IPS-20b (cell line): ENCODE results near the gene CCBE1.
A peak's percentile ranks its signal among the peaks of the same experiment; 100 is the strongest.
"Not testable (repeated sequence)": the region's sequence is repeated elsewhere in the genome, so short reads cannot be mapped to it uniquely, and the experiment has no call there.

Source experiments
- H3K27ac ChIP-seq: one replicate; pipeline ENCODE4 v1.5.1; 2013; ENCODE audit warnings: low read length
- H3K27me3 ChIP-seq: 2 replicates; pipeline ENCODE4 v1.6.1; 2013; ENCODE audit warnings: mild to moderate bottlenecking, low read length, inconsistent platforms; ENCODE audit not compliant: insufficient read depth
- H3K36me3 ChIP-seq: 2 replicates; pipeline ENCODE4 v1.6.1; 2013; ENCODE audit warnings: low read depth, mild to moderate bottlenecking, inconsistent platforms, low read length, moderate library complexity; ENCODE audit not compliant: insufficient read depth
- H3K4me1 ChIP-seq: 2 replicates; pipeline ENCODE4 v1.6.1; 2013; ENCODE audit warnings: mild to moderate bottlenecking, control low read depth, inconsistent platforms, low read length, moderate library complexity; ENCODE audit not compliant: insufficient read depth
- H3K4me3 ChIP-seq: 2 replicates; pipeline ENCODE4 v1.5.1; 2013; ENCODE audit warnings: mild to moderate bottlenecking, low read length, inconsistent platforms
- H3K9ac ChIP-seq: 2 replicates; pipeline ENCODE4 v1.6.1; 2013; ENCODE audit warnings: low read depth, mild to moderate bottlenecking, inconsistent platforms, low read length, moderate library complexity
- H3K9me3 ChIP-seq: 2 replicates; pipeline ENCODE4 v1.6.1; 2013; ENCODE audit warnings: mild to moderate bottlenecking, low read depth, low read length, inconsistent platforms; ENCODE audit not compliant: insufficient read depth

The CCBE1 gene

DNA sequence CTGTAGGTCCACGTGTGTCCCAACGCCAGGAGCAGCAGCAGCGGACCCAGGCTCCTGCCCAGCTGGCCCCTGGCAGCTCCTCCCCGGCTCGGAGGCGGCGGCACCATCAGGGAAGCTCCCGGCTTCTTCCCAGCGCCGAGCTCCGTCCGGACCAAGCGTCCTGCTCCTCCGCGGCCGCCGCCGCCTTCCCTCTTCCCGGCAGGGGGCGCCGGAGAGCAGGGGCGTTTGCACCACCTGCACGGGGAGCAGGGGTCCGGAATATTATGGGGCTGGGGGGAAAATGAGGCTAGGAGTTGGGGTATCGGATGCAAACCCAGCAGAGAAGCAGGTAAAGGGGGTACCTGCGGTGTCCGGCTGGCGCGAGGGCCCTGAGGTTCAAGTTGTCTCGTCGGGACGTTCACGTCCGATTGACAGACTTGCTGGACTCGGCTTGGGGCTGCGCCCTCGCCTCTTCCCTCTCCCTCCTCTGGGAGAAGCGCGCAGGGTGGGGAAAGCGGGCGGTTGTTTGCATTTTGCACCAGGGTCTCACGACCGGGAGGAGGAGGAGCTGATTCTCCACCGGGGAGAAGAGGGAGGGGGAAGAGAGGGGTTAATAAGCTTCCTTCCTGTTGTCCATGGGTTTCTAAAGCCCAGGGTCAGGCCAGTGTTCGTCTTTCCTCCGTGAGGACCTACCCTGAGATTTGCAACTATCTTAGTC is at the start of gene CCBE1:
Gene CCBE1, minus strand, starts transcription at position 188 of the 697 bp plus-strand sequence.
- Histone ChIP-seq H3K4me3 (peak within 1 kb of the TSS; percentile 60), H3K27me3 (peaks cover 72% of the 10 kb centered on the region), H3K9me3 (no peaks in the 10 kb centered on the region), H3K27ac (no peak within 1 kb of the TSS), H3K9ac (peak within 1 kb of the TSS; percentile 31; the same call in 1 of the 2 replicates), H3K4me1 (peaks cover 33% of the 10 kb centered on the region; the same call in 1 of the 2 replicates), H3K36me3 (no peaks in the 10 kb centered on the region)

DNA sequence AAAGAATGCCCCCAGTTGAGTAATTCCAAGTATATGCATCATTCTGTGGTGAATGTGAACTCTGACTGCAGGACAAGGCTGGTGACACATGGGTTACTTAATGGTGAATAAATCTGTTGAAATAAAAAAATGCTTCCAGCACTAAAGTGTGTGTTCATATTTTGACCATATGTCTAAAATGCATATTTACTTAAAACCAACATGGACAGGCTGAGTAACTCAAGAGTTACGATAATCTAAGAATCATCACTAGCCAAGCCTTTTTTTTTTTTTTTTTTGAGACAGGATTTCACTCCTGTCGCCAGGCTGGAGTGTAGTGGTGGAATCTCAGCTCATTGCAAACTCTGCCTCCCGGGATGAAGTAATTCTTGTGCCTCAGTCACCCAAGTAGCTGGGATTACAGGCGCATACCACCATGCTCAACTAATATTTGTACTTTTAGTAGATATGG is 47.1 kb upstream of the CCBE1 start:
- Histone ChIP-seq H3K4me3 (no peak overlapping the region), H3K27me3 (no peaks in the 10 kb centered on the region), H3K4me1 (no peaks in the 10 kb centered on the region), H3K9ac (no peak overlapping the region), H3K27ac (no peak overlapping the region), H3K9me3 (no peaks in the 10 kb centered on the region), H3K36me3 (no peaks in the 10 kb centered on the region)

GRCh38 chr18:59743566-59743965 is 46.3 kb upstream of the CCBE1 start:
- Histone ChIP-seq H3K9ac (no peak overlapping the region), H3K9me3 (no peaks in the 10 kb centered on the region), H3K36me3 (no peaks in the 10 kb centered on the region), H3K4me3 (no peak overlapping the region), H3K4me1 (no peaks in the 10 kb centered on the region), H3K27me3 (no peaks in the 10 kb centered on the region), H3K27ac (no peak overlapping the region)

GRCh38 chr18:59742325-59743111 is 45.3 kb upstream of the CCBE1 start:
- Histone ChIP-seq H3K27ac (no peak overlapping the region), H3K27me3 (no peaks in the 10 kb centered on the region), H3K36me3 (no peaks in the 10 kb centered on the region), H3K9me3 (no peaks in the 10 kb centered on the region), H3K4me3 (no peak overlapping the region), H3K9ac (no peak overlapping the region), H3K4me1 (no peaks in the 10 kb centered on the region)

- H3K27ac ChIP-seq: no peak overlapping the region
- no peaks in the 10 kb centered on the region for H3K9me3 ChIP-seq
- H3K4me3 ChIP-seq: no peak overlapping the region
- H3K27me3 ChIP-seq: no peaks in the 10 kb centered on the region
- no peaks in the 10 kb centered on the region for H3K36me3 ChIP-seq
- no peaks in the 10 kb centered on the region for H3K4me1 ChIP-seq
- no peak overlapping the region for H3K9ac ChIP-seq
Measured at GRCh38 chr18:59740141-59740540, 42.9 kb upstream of the CCBE1 start.

DNA sequence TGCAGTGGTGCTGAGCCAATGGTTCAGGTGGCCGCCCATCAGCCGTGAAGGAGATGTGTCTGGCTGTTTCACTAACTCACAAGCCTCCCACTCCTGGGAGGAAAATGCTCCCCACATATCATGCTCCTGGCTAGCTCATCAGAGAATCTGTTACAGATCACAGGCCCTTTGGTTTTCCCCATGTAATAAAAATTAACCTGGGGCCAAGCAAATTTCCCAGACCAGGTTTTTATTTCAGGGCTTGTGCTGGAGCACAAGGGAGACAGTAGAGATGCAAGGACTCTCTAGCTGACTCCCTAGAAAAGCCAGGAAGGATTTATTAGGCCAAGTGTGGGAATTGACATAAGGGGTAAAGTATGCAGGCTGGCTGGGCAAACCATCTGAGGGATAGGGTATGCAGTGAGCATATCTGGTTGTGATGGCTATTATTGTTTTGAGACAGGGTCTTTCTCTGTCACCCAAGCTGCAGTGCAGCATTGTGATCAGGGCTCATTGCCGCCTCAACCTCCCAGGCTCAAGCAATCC is 40.6 kb upstream of the CCBE1 start:
- Histone ChIP-seq H3K9ac (no peak overlapping the region), H3K4me1 (no peaks in the 10 kb centered on the region), H3K27ac (no peak overlapping the region), H3K4me3 (no peak overlapping the region), H3K36me3 (no peaks in the 10 kb centered on the region), H3K27me3 (no peaks in the 10 kb centered on the region), H3K9me3 (no peaks in the 10 kb centered on the region)

DNA sequence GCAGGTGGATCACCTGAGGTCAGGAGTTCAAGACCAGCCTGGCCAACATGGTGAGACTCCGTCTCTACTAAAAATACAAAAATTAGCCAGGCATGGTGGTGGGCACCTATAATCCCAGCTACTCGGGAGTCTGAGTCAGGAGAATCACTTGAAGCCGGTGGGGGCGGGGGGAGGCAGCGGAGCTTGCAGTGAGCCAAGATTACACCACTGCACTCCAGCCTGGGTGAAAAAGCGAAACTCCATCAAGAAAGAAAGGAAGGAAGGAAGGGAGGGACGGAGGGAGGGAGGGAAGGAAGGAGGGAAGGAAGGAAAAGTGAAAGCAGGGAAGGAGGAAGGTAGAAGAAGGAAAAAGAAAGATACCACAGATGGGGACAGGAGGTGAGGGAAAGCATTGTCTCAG is 40.1 kb upstream of the CCBE1 start:
- not testable (repeated sequence) for H3K27me3 ChIP-seq, H3K4me3 ChIP-seq, H3K9me3 ChIP-seq, H3K4me1 ChIP-seq, H3K27ac ChIP-seq, H3K9ac ChIP-seq, H3K36me3 ChIP-seq

GRCh38 chr18:59736061-59736460 is 38.8 kb upstream of the CCBE1 start:
- no peaks in the 10 kb centered on the region for H3K9me3 ChIP-seq
- no peaks in the 10 kb centered on the region for H3K27me3 ChIP-seq
- no peak overlapping the region for H3K4me3 ChIP-seq
- H3K36me3 ChIP-seq: no peaks in the 10 kb centered on the region
- H3K27ac ChIP-seq: no peak overlapping the region
- no peak overlapping the region for H3K9ac ChIP-seq
- H3K4me1 ChIP-seq: no peaks in the 10 kb centered on the region

DNA sequence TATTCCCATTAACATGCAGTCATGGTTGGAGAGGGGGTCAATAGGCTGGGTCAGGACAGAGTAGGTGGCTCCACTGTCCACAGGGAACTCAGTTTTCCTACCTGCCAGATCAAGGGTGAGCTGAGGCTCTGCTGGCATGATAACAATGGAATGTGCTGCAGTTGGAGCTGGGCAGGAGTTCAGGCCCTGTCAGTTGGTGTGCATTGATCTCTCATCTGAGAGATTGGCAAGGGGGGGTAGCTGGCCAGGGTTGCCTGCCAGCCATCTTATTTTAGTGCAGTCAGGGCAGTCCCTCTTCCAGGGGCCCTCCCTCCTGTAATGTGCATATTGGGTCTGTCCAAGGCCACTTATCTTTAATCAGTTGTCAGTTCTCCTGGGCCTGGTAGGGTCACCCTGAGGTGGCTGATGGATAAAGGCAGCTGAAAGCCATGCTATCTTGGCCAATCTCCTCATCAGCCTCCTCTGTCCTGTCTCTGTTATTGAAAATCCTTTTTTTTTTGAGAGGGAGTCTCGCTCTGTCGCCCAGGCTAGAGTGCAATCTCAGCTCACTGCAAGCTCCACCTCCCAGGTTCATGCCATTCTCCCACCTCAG is 38.1 kb upstream of the CCBE1 start:
- Histone ChIP-seq H3K4me1 (no peaks in the 10 kb centered on the region), H3K9ac (no peak overlapping the region), H3K4me3 (no peak overlapping the region), H3K36me3 (no peaks in the 10 kb centered on the region), H3K9me3 (no peaks in the 10 kb centered on the region), H3K27ac (no peak overlapping the region), H3K27me3 (no peaks in the 10 kb centered on the region)

DNA sequence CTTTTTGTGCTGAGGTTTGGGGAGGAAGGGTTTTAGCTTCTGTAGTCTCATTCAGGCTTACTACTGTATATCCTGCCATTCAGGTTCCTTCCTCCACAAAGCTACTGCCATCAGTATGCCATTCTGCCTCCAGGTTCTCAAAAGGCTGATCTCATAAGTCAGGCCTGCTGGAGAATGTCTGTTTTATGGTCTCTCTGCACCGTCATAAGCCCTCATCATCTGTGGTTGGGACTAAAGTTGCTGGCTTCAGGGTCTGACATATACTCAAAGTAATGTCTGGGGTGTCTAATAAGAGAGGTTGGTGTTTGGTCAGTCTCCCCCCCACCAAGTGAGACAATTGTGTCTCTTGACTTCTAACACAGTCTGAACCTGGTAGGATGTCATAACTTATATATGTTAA is 36.2 kb upstream of the CCBE1 start:
- Histone ChIP-seq H3K9ac (no peak overlapping the region), H3K27me3 (no peaks in the 10 kb centered on the region), H3K4me1 (peaks cover 6% of the 10 kb centered on the region; the same call in 1 of the 2 replicates), H3K9me3 (no peaks in the 10 kb centered on the region), H3K4me3 (no peak overlapping the region), H3K36me3 (no peaks in the 10 kb centered on the region), H3K27ac (no peak overlapping the region)

- Histone ChIP-seq H3K9me3 (no peaks in the 10 kb centered on the region), H3K4me1 (peaks cover 6% of the 10 kb centered on the region; the same call in 1 of the 2 replicates), H3K36me3 (no peaks in the 10 kb centered on the region)
Measured at GRCh38 chr18:59730896-59731295, 33.7 kb upstream of the CCBE1 start.

More at GRCh38 chr18:59730896-59731295, 33.7 kb upstream of the CCBE1 start:
- no peak overlapping the region for H3K9ac ChIP-seq
- no peak overlapping the region for H3K27ac ChIP-seq
- H3K27me3 ChIP-seq: no peaks in the 10 kb centered on the region
- no peak overlapping the region for H3K4me3 ChIP-seq
